ENCODE results near the gene NEDD9.

GRCh38 chr6:11189865-11190624, 42.4 kb downstream of the NEDD9 start:
- TF ChIP-seq CTCF (IDR thresholded peaks at IDR 0.05) (no peak), POLR2A (IDR thresholded peaks at IDR 0.05) (no peak)

Data from esophagus squamous epithelium (tissue), 4 donors.